SU-DHL-6 (cell line): ENCODE results near the gene NPHP4.

Experiments
- EZH2phosphoT487 ChIP-seq: fragments of 200-600 bp; sonication (generic), shearing (Covaris generic); conservative IDR thresholded peaks from 2 replicates; pipeline ENCODE4 v1.6.1; 2018; ENCODE audit warnings: mild to moderate bottlenecking, antibody characterized with exemption, low read length, moderate library complexity, mixed read lengths
- TF ChIP-seq, protein P1 (sequence below): fragments of 200-600 bp; sonication (generic); IDR thresholded peaks from one replicate; pipeline ENCODE4 v1.5.1; 2017; ENCODE audit warnings: antibody characterized with exemption, mild to moderate bottlenecking, low read length, moderate library complexity; ENCODE audit not compliant: insufficient read depth, poor library complexity, severe bottlenecking

DNA sequence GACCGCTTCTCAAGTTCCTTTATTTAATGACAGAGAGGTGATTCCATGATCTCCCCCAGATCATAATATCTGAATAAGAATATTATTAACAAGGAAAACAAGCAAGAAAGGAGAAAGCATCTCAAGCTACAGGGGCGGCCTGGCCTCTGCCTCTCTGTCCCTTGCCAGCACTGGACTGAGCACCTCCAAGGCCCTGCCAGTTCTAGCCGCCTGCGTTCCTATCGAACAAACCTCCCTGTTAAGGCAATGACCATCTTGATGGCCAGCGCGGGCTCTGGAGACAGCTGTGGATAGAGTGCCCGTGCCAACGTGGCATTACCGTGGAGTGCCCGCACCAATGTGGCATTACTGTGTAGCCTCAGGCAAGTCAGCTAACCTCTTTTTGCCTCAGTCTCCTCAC lies 84.8 kb downstream of the NPHP4 start:
- TF ChIP-seq, protein P1, sequence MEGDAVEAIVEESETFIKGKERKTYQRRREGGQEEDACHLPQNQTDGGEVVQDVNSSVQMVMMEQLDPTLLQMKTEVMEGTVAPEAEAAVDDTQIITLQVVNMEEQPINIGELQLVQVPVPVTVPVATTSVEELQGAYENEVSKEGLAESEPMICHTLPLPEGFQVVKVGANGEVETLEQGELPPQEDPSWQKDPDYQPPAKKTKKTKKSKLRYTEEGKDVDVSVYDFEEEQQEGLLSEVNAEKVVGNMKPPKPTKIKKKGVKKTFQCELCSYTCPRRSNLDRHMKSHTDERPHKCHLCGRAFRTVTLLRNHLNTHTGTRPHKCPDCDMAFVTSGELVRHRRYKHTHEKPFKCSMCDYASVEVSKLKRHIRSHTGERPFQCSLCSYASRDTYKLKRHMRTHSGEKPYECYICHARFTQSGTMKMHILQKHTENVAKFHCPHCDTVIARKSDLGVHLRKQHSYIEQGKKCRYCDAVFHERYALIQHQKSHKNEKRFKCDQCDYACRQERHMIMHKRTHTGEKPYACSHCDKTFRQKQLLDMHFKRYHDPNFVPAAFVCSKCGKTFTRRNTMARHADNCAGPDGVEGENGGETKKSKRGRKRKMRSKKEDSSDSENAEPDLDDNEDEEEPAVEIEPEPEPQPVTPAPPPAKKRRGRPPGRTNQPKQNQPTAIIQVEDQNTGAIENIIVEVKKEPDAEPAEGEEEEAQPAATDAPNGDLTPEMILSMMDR, result no peak
- no peak for TF ChIP-seq EZH2phosphoT487
